NCI-H748 treated with DMSO at 0.1 percent for 48 hours (cell line): Measurements from ENCODE around the gene JRKL.

Experiments used
- DNase-seq: peaks from one replicate; lab custom pipeline; 2025; lab: John Stamatoyannopoulos, UW

Gene JRKL

GRCh38 chr11:96389720-96390487 is at the start of gene JRKL, which contains the start of gene CCDC82:
Gene JRKL (plus strand): TSS chr11:96390013. CDS start chr11:96390650, 637 bp downstream.
Gene CCDC82 (minus strand): TSS chr11:96389912. CDS start chr11:96384747, 5,165 bp downstream.
- DNase-seq, result peak; percentile 72

GRCh38 chr11:96340555-96340885 is 49.3 kb upstream of the JRKL start:
- no peak for DNase-seq

- DNase-seq, result no peak
Measured at GRCh38 chr11:96341211-96342013, 48.4 kb upstream of the JRKL start.

- no peak for DNase-seq
Measured at GRCh38 chr11:96342014-96342960, 47.5 kb upstream of the JRKL start.

GRCh38 chr11:96342961-96343711 is 46.7 kb upstream of the JRKL start, which contains the start of gene MAML2:
Gene MAML2 (minus strand): TSS chr11:96343195. CDS start chr11:96341895, 1,300 bp downstream.
- peak; percentile 6 for DNase-seq

GRCh38 chr11:96356848-96357247 is 33.0 kb upstream of the JRKL start:
- DNase-seq, result no peak

- DNase-seq, result no peak
Measured at GRCh38 chr11:96357794-96358193, 32.0 kb upstream of the JRKL start.

- no peak for DNase-seq
Measured at GRCh38 chr11:96358321-96358720, 31.5 kb upstream of the JRKL start.

GRCh38 chr11:96361778-96362177 is 28.0 kb upstream of the JRKL start:
- DNase-seq, result no peak

GRCh38 chr11:96365493-96365892 is 24.3 kb upstream of the JRKL start:
- no peak for DNase-seq

- no peak for DNase-seq
Measured at GRCh38 chr11:96366024-96366423, 23.8 kb upstream of the JRKL start.

GRCh38 chr11:96367342-96367741 is 22.5 kb upstream of the JRKL start:
- DNase-seq, result no peak

GRCh38 chr11:96373826-96374225 is 16.0 kb upstream of the JRKL start:
- DNase-seq, result no peak

GRCh38 chr11:96376796-96377195 is 13.0 kb upstream of the JRKL start:
- DNase-seq, result no peak

GRCh38 chr11:96384156-96384555 is 5.7 kb upstream of the JRKL start:
- peak; percentile 38 for DNase-seq

- no peak for DNase-seq
Measured at GRCh38 chr11:96385187-96385586, 4.6 kb upstream of the JRKL start.

- DNase-seq, result no peak
Measured at GRCh38 chr11:96388891-96389719, 708 bp upstream of the JRKL start.

- DNase-seq, result no peak
Measured at GRCh38 chr11:96390488-96390792, 627 bp downstream of the JRKL start.

- no peak for DNase-seq
Measured at GRCh38 chr11:96391698-96392307, 2.0 kb downstream of the JRKL start.

GRCh38 chr11:96393753-96394348 is 4.0 kb downstream of the JRKL start:
- no peak for DNase-seq
